Naive thymus-derived CD8-positive, alpha-beta T cell (primary cell): ENCODE data around the gene PPFIBP1. TPM values are rescaled to one million over a fixed set of nuclear protein-coding genes. Genes with fewer than 3 reads are reported as not detected.
"Not testable (repeated sequence)": the region's sequence is repeated elsewhere in the genome, so short reads cannot be mapped to it uniquely, and the experiment has no call there.

Source experiments
- ATAC-seq, 2 donors: fragments of 150-1000 bp; cut with Tn5 transposase in 1 of 2; sonication (Bioruptor Pico), chemical (Tn5 transposase) in 1 of 2; 1 replicate in 1 of 2; 2 replicates in 1 of 2; pipeline ENCODE4 v1.10.0; 2021; ENCODE audit warnings: mild to moderate bottlenecking in 2 of 2, moderate library complexity in 2 of 2
- POLR2A ChIA-PET: fragments of 350-600 bp; sonication (Branson Sonifier 250); formaldehyde crosslinking; loops from one replicate; lab custom pipeline; 2021; ENCODE audit warnings: antibody characterized with exemption; lab: Charles Lee
- DNase-seq, 10 donors: peaks; one replicate each; pipeline versions ENCODE4 v3.0.0 to v3.0.0-alpha.2; 2020 to 2022
- H3K27ac Mint-ChIP-seq, 10 donors: one replicate each; pipeline ENCODE4 v1.8.0; 2020 to 2022; ENCODE audit warnings: mild to moderate bottlenecking in 10 of 10, mixed read lengths in 10 of 10, moderate library complexity in 4 of 10, inconsistent platforms in 1 of 10
- H3K27me3 Mint-ChIP-seq, 5 donors: one replicate each; pipeline ENCODE4 v1.8.0; 2021 to 2022; ENCODE audit warnings: mixed read lengths in 5 of 5
- H3K36me3 Mint-ChIP-seq, 3 donors: one replicate each; pipeline ENCODE4 v1.8.0; 2020 to 2022; ENCODE audit warnings: mixed read lengths in 3 of 3, mild to moderate bottlenecking in 2 of 3, inconsistent platforms in 1 of 3
- H3K4me1 Mint-ChIP-seq, 4 donors: one replicate each; pipeline ENCODE4 v1.8.0; 2021 to 2022; ENCODE audit warnings: mixed read lengths in 4 of 4
- H3K4me3 Mint-ChIP-seq, 10 donors: one replicate each; pipeline ENCODE4 v1.8.0; 2020 to 2022; ENCODE audit warnings: mild to moderate bottlenecking in 10 of 10, mixed read lengths in 10 of 10, moderate library complexity in 6 of 10, inconsistent platforms in 1 of 10
- H3K9me3 Mint-ChIP-seq, 9 donors: one replicate each; pipeline ENCODE4 v1.8.0; 2020 to 2022; ENCODE audit warnings: mixed read lengths in 9 of 9, mild to moderate bottlenecking in 3 of 9, inconsistent platforms in 1 of 9, moderate library complexity in 1 of 9
- polyA plus RNA-seq, 3 donors: library from polyadenylated mRNA; unstranded; fragments of 300-500 nt; fragmentation: Illumina TruSeq; gene quantifications; one replicate each; pipeline ENCODE4 v1.2.3, GENCODE V29; 2021
- total RNA-seq, 8 experiments: library from RNA in 2 of 8; stranded (reverse) in 2 of 8; gene quantifications; one replicate each; pipeline ENCODE4 v1.2.3 and lab custom pipeline; 2021 to 2026

Gene PPFIBP1
- total and polyA plus RNA-seq, 5 experiments from 2014 or later: 3.8 to 9.2 (median 4.1) TPM

GRCh38 chr12:27631813-27632491, 107.9 kb downstream of the PPFIBP1 start:
- H3K36me3 Mint-ChIP-seq: peaks cover 5 to 6% (median 5%) of the 10 kb centered on the region in 3 donors

GRCh38 chr12:27635349-27635972, 111.5 kb downstream of the PPFIBP1 start:
- H3K9me3 Mint-ChIP-seq: no peaks in the 10 kb centered on the region
- DNase-seq: peak in 1 of 10 donors; percentile 5
- POLR2A ChIA-PET: no interaction called here
- no peak for ATAC-seq
- peaks cover 5 to 6% (median 5%) of the 10 kb centered on the region in 3 donors for H3K36me3 Mint-ChIP-seq
- H3K4me3 Mint-ChIP-seq: no peak overlapping the region
- H3K27me3 Mint-ChIP-seq: peaks cover 0 to 6% (median 0%) of the 10 kb centered on the region in 5 donors
- peak overlapping the region in 1 of 10 donors; percentile 6 for H3K27ac Mint-ChIP-seq
- no peaks in the 10 kb centered on the region for H3K4me1 Mint-ChIP-seq

More at GRCh38 chr12:27631813-27632491, 107.9 kb downstream of the PPFIBP1 start:
- H3K4me1 Mint-ChIP-seq: peaks cover 0 to 10% (median 3%) of the 10 kb centered on the region in 4 donors
- H3K4me3 Mint-ChIP-seq: no peak overlapping the region
- no peak for DNase-seq
- no peak overlapping the region for H3K27ac Mint-ChIP-seq
- H3K27me3 Mint-ChIP-seq: peaks cover 0 to 6% (median 0%) of the 10 kb centered on the region in 5 donors
- ATAC-seq: no peak
- POLR2A ChIA-PET: no interaction called here
- H3K9me3 Mint-ChIP-seq: no peaks in the 10 kb centered on the region

GRCh38 chr12:27636569-27636968, 112.6 kb downstream of the PPFIBP1 start:
- H3K27ac Mint-ChIP-seq, ATAC-seq, H3K4me3 Mint-ChIP-seq, H3K27me3 Mint-ChIP-seq, POLR2A ChIA-PET, H3K36me3 Mint-ChIP-seq, H3K9me3 Mint-ChIP-seq, H3K4me1 Mint-ChIP-seq, DNase-seq: not testable (repeated sequence)

DNA sequence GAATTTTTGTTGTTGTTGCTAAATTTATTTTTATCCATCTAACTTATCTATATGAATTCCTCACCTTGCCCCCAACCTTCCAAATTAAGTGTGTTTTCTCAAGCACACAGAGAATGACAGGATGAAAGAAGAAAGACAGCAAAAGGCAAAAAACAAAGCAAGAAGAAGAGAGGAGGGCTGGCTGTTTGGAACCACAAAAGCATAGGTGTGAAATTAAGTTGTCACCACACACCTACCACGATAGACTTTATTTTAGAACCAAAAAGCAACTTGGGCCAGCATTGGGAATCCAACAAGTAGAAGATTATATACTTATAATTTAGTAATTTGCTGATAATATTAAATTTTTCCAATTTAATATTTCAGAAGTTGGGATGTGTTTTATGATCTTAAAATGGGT, 113.5 kb downstream of the PPFIBP1 start:
- peaks cover 0 to 6% (median 0%) of the 10 kb centered on the region in 5 donors for H3K27me3 Mint-ChIP-seq
- DNase-seq (no peak), ATAC-seq (no peak)
- peak overlapping the region in 3 of 10 donors; percentile 23 to 61 (median 40) for H3K27ac Mint-ChIP-seq
- H3K36me3 Mint-ChIP-seq: peaks cover 5 to 6% (median 5%) of the 10 kb centered on the region in 3 donors
- H3K4me1 Mint-ChIP-seq: no peaks in the 10 kb centered on the region
- no peak overlapping the region for H3K4me3 Mint-ChIP-seq
- POLR2A ChIA-PET: no interaction called here
- H3K9me3 Mint-ChIP-seq: no peaks in the 10 kb centered on the region

- no peak overlapping the region for H3K4me3 Mint-ChIP-seq
- no peak for DNase-seq
- POLR2A ChIA-PET: no interaction called here
- H3K9me3 Mint-ChIP-seq: no peaks in the 10 kb centered on the region
- peaks cover 3 to 5% (median 4%) of the 10 kb centered on the region in 3 donors for H3K36me3 Mint-ChIP-seq
- no peak overlapping the region for H3K27ac Mint-ChIP-seq
- no peaks in the 10 kb centered on the region for H3K4me1 Mint-ChIP-seq
- ATAC-seq: no peak
- H3K27me3 Mint-ChIP-seq: peaks cover 0 to 6% (median 0%) of the 10 kb centered on the region in 5 donors
These were observed 115.3 kb downstream of the PPFIBP1 start for GRCh38 chr12:27639265-27639664.

GRCh38 chr12:27640566-27641200, 116.7 kb downstream of the PPFIBP1 start:
- H3K36me3 Mint-ChIP-seq, H3K27me3 Mint-ChIP-seq, DNase-seq, H3K9me3 Mint-ChIP-seq, POLR2A ChIA-PET, ATAC-seq, H3K4me3 Mint-ChIP-seq, H3K27ac Mint-ChIP-seq, H3K4me1 Mint-ChIP-seq: not testable (repeated sequence)

DNA sequence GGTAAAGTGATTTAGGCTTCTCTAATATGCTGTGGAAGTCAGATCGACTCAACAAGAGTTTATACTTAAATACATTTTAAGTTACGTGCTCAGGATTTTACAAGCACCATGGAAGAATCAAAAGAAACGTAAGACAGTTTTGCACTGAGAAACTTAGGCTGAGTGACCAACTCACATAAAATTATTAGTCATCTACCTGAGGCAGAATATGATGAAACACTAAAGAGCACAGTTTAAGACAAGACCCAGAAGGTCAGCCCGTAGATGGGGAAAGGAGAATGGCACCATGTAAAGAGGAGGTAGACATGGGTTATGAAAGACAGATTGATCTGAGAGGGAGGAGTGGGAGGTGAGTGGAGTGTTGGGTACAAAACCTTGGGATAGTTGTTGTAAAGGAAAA, 118.4 kb downstream of the PPFIBP1 start:
- H3K4me3 Mint-ChIP-seq, H3K27me3 Mint-ChIP-seq, ATAC-seq, DNase-seq, H3K4me1 Mint-ChIP-seq, POLR2A ChIA-PET, H3K27ac Mint-ChIP-seq, H3K9me3 Mint-ChIP-seq, H3K36me3 Mint-ChIP-seq: not testable (repeated sequence)

DNA sequence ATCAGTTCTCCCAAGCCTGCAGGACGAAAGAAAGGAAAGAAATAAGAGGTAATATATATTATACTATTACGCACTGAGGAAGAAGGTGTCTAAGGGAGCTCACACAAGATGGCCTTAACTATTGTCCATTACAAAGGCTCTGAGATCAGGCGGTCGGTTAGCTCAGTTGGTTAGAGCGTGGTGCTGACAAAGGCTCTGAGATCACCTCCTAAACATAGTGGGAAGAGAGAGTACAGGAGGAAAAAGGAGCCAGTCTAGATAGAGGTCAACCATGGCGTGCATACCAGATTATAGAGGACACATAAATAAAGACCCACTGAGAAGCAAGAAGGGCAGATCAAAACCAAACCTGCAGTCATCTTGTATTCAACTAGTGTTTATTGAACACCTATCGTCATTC, 118.9 kb downstream of the PPFIBP1 start:
- H3K4me1 Mint-ChIP-seq, H3K9me3 Mint-ChIP-seq, POLR2A ChIA-PET, ATAC-seq, H3K36me3 Mint-ChIP-seq, H3K4me3 Mint-ChIP-seq, DNase-seq, H3K27me3 Mint-ChIP-seq: not testable (repeated sequence)
- peak overlapping the region in 1 of 10 donors; percentile 15 for H3K27ac Mint-ChIP-seq

DNA sequence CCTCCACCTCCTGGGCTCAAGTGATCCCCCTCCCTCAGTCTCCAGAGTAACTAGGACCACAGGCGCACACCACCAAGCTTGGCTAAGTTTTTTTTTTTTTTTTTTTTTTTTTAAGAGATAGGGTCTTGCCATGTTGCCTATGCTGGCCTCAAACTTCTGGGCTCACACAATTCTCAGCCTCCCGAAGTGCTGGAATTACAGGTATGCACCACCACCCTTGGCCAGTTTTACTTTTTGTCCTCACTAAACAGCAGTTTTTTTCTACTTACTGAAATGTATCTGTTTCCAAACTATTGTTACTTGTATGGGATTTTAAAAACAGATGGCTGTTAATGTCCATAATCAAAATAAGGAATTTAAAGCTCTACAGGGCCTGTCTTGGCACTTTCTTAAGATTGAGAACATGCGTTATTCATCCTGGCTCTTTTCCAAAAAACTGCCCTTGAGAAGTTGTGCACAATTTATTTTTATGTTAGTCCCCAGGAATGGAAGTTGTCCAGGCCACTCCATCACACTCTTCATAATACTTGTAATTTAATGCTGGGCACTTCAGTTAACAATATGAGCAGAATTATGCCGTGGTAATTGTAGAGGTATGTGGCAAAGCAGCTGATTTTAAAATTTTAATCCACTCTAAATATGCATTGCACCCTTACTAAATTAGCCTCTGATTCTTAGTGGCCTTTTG, 120.3 kb downstream of the PPFIBP1 start:
- no peak overlapping the region for H3K27ac Mint-ChIP-seq
- DNase-seq: no peak
- H3K9me3 Mint-ChIP-seq: no peaks in the 10 kb centered on the region
- ATAC-seq: no peak
- H3K27me3 Mint-ChIP-seq: no peaks in the 10 kb centered on the region
- H3K4me1 Mint-ChIP-seq: no peaks in the 10 kb centered on the region
- H3K4me3 Mint-ChIP-seq: no peak overlapping the region
- H3K36me3 Mint-ChIP-seq: no peaks in the 10 kb centered on the region
- POLR2A ChIA-PET: no interaction called here

- POLR2A ChIA-PET: interaction anchor here (0.7 kb wide), 1 partner anchor 141 kb away, joined by 3 read pairs; no protein-coding TSS in a partner anchor
- no peaks in the 10 kb centered on the region for H3K4me1 Mint-ChIP-seq
- ATAC-seq: no peak
- DNase-seq: no peak
- no peaks in the 10 kb centered on the region for H3K36me3 Mint-ChIP-seq
- no peaks in the 10 kb centered on the region for H3K9me3 Mint-ChIP-seq
- H3K4me3 Mint-ChIP-seq: no peak overlapping the region
- no peaks in the 10 kb centered on the region for H3K27me3 Mint-ChIP-seq
- no peak overlapping the region for H3K27ac Mint-ChIP-seq
These were observed 121.7 kb downstream of the PPFIBP1 start for GRCh38 chr12:27645671-27646070.

DNA sequence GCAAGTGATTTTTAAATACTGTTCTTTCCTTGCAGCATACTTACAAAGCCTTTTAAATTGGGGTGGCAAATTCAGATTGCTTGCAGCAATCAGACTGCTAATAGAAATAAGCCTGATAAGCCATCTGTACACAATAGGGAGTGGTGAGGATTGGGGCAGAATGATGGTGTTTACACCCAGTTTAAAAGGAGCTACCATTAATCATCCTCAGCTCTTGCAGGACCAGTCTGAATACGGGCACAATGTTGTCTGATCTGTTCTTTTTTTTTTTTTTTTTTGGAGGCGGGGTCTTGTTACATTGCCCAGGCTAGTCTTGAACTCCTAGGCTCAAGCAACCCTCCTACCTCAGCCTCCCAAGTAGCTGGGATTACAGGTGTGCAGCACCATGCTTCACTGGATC, 122.1 kb downstream of the PPFIBP1 start:
- Mint-ChIP-seq H3K27ac (no peak overlapping the region), H3K36me3 (no peaks in the 10 kb centered on the region)
- ATAC-seq: no peak

GRCh38 chr12:27650011-27650410, 126.0 kb downstream of the PPFIBP1 start:
- Mint-ChIP-seq H3K27ac (no peak overlapping the region), H3K27me3 (peaks cover 0 to 2% (median 0%) of the 10 kb centered on the region in 5 donors), H3K4me3 (no peak overlapping the region), H3K9me3 (no peaks in the 10 kb centered on the region), H3K36me3 (no peaks in the 10 kb centered on the region), H3K4me1 (peaks cover 0 to 4% (median 0%) of the 10 kb centered on the region in 4 donors)
- ATAC-seq (no peak), DNase-seq (no peak)
- POLR2A ChIA-PET: no interaction called here

More for the DNA sequence above, 122.1 kb downstream of the PPFIBP1 start:
- no peak overlapping the region for H3K4me3 Mint-ChIP-seq
- H3K27me3 Mint-ChIP-seq: no peaks in the 10 kb centered on the region
- POLR2A ChIA-PET: interaction anchor here (0.7 kb wide), 1 partner anchor 142 kb away, joined by 3 read pairs; no protein-coding TSS in a partner anchor
- DNase-seq: no peak
- no peaks in the 10 kb centered on the region for H3K9me3 Mint-ChIP-seq
- no peaks in the 10 kb centered on the region for H3K4me1 Mint-ChIP-seq
